HG03025 (cell line): ENCODE data around the gene DNAL1.
"Not testable (repeated sequence)": the region's sequence is repeated elsewhere in the genome, so short reads cannot be mapped to it uniquely, and the experiment has no call there.

Experiments used
- ATAC-seq: cut with Tn5 transposase; IDR thresholded peaks from one replicate; pipeline ENCODE4 v1.9.1; 2021; ENCODE audit warnings: mild to moderate bottlenecking, moderate library complexity; ENCODE audit not compliant: unreplicated experiment, low FRiP score

The DNAL1 gene

DNA sequence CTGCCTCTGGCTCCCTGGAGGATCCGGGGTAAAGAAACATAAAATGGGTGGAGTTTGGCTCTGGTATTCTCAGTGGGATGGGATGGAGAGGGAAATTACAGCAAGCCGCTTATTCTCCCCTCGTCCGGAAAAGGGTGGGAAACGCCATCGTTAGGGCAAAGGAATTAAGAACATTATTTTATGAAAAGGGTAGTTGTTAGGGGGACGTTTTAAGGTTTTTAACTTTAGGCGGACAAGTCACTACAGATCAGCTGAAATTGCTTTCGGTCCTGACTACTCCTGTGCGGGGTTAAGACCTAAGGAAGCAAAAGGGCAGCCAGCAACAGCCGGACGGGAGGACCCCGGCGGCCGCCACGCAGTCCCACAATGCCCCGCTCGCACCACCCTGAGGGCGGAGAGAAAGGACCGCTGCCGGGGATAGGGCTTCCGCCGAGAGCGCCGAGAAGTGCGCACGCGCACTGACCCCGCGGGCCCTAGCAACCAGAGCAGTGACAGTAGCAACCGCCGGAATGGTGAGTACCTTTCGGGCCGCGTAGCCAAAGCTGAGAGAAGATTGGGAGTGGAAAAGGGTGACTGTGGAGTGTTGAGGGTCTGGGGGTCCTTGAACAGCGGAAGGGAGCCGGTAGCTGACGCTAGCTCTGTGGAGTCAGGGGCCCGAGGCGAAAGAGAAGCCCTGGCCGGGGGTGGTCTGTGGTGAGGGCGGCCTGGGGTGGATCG, at the start of gene DNAL1:
TSS of gene DNAL1 (plus strand) at position 456 of the 717 bp plus-strand sequence. CDS start at position 510, 54 bp downstream.
- peak; percentile 76 for ATAC-seq

GRCh38 chr14:73599499-73599898, 45.3 kb upstream of the DNAL1 start:
- ATAC-seq: no peak

DNA sequence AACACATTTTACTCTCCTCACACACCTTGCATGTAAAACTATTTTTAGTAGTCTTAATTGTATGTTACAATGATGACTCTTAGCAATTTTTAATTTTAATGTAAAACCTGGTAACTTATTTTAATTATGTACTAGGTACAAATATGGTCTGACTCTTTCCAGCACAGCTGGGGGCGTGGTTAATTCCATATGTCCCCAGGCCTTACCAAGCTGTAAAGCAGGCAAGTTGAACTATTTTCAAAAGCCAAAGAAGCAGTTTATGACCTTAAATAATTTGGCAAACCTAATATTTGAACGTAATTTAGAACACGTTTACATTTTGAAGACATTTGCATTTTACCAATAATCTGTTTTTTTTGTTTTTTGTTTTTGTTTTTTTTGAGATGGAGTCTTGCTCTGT, 41.8 kb upstream of the DNAL1 start:
- no peak for ATAC-seq

DNA sequence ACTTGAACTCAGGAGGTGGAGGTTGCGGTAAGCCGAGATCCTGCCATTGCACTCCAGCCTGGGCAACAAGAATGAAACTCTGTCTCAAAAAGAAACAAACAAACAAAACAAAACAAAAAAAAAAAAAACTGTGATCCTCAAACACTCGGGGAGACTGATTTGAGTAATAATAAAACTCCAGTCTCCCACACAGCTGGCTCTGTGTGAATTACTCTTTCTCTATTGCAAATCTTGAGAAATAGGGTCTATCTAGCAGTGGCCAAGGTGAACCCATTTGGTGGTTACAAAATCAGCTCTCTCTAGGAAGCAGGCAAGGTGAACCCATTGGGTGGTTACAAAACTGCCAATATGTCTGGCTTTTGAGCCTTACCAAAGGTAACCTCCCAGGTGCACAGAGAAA, 38.5 kb upstream of the DNAL1 start:
- ATAC-seq: no peak

DNA sequence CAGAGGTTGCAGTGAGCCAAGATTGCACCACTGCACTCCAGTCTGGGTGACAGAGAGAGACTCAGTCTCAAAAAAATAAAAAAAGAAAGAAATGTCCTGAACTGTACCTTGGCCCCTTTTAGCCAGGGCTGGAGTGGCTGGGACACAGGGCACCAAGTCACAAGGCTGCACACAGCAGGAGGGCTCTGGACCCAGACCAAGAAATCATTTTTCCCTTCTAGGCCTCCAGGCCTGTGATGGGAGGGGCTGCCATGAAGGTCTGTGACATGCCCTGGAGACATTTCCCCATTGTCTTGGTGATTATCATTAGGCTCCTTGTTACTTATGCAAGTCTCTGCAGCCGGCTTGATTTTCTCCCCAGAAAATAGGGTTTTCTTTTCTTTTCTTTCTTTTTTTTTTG, 37.5 kb upstream of the DNAL1 start:
- ATAC-seq: no peak

GRCh38 chr14:73610687-73611086, 34.1 kb upstream of the DNAL1 start:
- ATAC-seq: no peak

DNA sequence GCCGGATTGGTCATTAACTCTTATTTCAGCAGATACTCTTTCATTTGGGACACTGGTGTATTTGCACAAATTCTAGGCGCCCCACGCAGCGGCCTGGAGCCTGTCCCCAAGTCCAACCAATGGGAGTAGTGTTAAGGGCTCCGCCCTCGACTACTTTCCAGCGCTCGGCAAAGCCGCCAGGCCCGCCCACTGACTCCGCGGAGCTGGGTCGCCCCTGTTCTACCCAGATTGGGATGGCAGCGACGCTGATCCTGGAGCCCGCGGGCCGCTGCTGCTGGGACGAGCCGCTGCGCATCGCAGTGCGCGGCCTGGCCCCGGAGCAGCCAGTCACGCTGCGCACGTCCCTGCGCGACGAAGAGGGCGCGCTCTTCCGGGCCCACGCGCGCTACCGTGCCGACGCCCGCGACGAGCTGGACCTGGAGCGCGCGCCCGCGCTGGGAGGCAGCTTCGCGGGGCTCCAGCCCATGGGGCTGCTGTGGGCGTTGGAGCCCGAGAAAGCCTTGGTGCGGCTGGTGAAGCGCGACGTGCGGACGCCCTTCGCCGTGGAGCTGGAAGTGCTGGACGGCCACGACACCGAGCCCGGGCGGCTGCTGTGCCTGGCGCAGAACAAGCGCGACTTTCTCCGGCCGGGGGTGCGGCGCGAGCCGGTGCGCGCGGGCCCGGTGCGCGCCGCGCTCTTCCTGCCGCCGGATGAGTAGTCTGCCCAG, 32.3 kb upstream of the DNAL1 start, which contains the start of gene ACOT6:
TSS of gene ACOT6 (plus strand) at position 179 of the 707 bp plus-strand sequence. CDS start at position 234, 55 bp downstream.
- no peak for ATAC-seq

DNA sequence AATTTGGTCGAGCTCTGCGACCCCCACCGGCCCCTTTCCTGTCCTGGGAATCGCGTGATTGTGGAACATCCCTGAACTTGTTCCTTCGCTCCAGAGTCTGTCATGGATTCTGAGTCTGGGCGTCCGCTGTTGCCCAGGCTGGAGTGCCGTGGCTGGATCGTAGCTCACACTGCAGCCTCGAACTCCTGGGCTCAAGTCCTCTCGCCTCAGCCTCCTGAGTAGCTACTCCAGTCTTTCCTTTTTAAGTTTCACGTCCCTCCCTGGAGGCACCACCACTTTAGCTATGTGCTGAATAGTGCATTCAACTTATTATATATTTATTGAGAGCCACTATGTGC, 31.8 kb upstream of the DNAL1 start:
- ATAC-seq: no peak

DNA sequence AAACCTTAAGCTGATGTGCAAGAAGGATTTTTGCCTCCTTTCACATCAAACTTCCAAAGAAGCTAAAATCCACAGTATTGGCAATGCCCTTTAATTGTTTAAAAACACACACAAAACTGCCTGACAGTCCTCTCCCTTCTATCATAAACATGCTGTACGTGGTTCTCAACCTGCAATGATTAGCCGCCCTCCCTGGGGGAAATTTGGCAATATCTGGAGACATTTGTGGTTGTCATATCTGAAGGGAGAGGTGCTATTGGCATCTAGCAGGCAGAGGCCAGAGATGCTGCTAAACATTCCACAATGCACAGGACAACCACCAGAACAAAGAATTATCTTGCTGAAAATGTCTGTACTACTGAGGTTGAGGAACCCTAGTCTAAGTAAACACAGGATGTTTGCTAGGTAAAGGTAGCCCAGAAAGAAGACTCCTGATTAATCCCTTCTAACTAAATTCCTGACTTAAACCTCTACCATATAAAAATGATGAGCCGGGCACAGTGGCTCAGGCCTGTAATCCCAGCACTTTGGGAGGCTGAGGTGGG, 31.3 kb upstream of the DNAL1 start:
- no peak for ATAC-seq

- no peak for ATAC-seq
Measured at GRCh38 chr14:73616831-73617230, 28.0 kb upstream of the DNAL1 start.

GRCh38 chr14:73619524-73619923, 25.3 kb upstream of the DNAL1 start:
- ATAC-seq: no peak

- no peak for ATAC-seq
Measured at GRCh38 chr14:73620268-73620667, 24.5 kb upstream of the DNAL1 start.

GRCh38 chr14:73623504-73624054, 21.2 kb upstream of the DNAL1 start:
- ATAC-seq: no peak

GRCh38 chr14:73625706-73626105, 19.1 kb upstream of the DNAL1 start:
- no peak for ATAC-seq

DNA sequence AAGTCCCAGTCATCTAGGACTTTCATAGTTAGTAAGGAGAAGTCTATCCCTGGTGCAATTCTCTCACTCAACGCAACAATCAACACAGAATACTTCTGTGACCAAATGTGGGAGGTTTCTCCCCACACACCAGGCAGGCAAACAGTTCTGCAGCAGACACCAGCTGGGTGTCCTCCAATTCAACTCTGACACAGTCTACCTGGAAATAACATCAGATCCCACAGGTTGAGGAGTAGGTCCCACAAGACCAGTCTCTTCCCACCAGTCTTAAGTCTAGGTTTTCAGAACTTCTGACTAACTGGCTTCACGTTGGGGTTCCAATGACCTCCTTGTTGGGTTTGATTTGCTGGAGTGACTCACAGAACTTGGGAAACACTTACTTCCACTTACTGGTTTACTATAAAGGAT, 17.6 kb upstream of the DNAL1 start:
- no peak for ATAC-seq

DNA sequence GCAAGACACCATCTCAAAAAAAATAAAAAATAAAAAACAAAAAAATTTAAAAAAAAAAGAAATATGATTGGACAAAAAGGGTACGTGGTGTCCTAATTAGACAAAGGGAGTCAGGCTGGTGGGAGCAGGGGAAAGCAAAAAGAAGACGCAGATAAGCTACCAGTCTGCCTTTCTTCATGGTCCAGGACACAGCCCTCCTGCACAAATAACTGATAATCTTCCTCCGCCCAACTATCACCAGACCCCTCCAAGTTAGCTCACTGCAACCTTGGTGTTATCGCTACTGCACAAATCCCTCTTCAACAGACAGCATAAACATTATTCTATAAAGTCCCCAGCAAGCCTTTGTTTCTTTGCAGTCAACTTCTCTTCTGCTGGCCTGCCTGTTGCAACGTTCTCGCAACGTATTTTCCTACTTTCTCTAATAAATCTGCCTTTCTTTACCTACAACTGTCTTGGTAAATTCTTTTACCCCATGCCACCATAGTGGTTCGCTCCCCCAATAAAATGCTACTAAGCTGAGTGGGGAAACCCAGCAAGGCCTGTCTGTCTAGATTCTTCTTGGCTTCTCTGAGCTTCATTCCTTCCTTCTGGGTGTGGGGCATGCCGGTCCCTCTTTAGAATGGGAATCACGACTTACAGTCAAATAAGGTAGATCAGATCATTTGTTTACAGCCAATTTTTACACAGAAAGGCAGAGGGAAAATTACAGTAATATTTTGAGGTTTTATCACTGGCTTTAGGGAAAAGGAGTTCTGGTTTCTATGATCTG, 14.6 kb upstream of the DNAL1 start:
- no peak for ATAC-seq

DNA sequence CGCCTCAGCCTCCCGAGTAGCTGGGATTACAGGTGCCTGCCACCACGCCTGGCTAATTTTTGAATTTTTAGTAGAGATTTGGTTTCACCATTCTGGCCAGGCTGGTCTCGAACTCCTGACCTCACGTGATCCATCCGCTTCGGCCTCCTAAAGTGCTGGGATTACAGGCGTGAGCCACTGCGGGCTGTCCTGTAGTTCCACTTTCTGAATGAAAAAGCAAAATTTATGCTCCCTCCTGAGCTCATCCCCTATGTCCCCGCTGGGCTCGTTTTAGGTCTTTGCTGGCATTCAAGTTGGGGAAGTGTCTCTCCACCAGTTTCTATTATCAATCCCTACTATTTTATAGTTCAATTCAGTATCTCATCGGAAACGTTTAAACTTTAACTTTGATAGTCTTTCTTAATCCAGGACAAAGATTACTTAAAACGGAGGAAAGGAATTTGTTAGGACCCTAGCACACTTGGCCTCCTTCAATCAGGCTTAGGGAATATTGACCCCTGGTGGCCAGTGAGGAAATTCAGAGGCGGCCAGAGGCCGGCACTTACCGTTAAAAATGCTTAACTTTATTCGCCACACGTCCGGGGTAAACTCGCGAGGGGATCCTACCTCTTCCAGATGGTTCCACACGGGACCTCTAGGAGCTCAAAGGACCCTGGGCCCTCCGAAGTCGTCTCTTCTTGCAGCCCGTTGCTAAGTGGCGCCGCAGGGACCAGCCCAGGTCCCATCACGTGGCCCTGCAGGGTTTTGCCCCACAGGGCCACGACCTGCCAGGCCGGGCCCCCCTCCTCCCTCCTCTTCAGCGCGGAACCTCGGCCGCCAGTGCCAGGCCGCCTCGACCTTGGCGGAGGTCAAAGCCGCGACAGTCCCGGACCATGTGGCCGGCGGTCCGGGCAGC, 11.4 kb upstream of the DNAL1 start:
- no peak for ATAC-seq

DNA sequence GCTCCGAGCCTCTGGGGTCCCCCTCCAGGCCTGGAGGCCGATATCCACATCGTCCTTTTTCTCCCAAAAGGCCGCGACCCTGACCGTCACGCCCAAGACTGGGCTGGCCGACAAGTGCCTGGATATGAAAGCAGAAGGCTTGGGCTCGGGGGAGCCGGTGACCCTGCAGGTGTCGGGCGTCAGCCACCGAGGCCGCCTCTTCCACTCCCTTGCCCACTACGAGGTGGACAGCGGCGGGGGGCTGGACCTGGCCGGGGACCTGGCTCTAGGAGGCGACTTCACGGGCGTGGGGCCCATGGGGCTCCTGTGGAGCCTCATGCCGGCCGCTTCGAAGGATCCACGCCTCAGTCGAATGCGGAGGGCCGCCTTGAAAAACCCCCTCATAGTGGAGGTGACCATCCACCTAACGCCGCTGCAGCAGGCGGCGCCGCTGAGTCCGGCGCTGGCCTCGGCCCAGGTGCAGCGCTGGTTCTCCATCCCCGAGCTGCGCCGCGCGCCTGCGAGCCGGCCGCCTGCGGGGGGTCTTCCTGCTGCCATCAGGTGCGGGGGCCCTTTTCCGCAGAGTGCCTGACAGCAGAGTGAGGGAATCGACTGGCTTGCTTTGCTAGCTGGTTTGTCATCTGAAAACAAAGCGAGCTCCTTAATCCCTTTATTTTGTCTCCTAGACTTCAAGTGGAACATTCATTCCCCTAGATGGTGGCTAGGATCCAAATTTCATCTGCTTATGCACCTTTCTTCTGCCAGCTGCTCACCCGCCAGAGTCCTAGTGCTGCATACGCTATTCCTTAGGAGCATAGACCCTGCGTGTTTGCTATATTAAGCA, 10.6 kb upstream of the DNAL1 start:
- no peak for ATAC-seq

GRCh38 chr14:73636355-73636754, 8.4 kb upstream of the DNAL1 start:
- ATAC-seq: not testable (repeated sequence)
